Subcutaneous adipose tissue (tissue), 4 donors: ENCODE results near the gene ABCB7. TPM values are rescaled to one million over a fixed set of nuclear protein-coding genes. Genes with fewer than 3 reads are reported as not detected.

Experiments used
- CTCF ChIP-seq: fragments of 450-650 bp; IDR thresholded peaks from one replicate; pipeline ENCODE4 v1.5.1; 2016; ENCODE audit warnings: low read depth, mild to moderate bottlenecking, control low read depth, antibody characterized with exemption, moderate library complexity
- total RNA-seq, 4 donors: library from RNA; depleted of rRNA; stranded (reverse); fragments of >200 nt; gene quantifications; one replicate each; pipeline ENCODE4 v1.1.0, GENCODE V29; 2016

Gene ABCB7
- total RNA-seq, 4 donors from 2014 or later = 24.3 to 45.4 (median 32.6) TPM

- no peak for TF ChIP-seq CTCF
Observed at GRCh38 chrX:75107863-75108509, 48.1 kb downstream of the ABCB7 start.

GRCh38 chrX:75106772-75107171 is 49.3 kb downstream of the ABCB7 start:
- TF ChIP-seq CTCF = no peak

GRCh38 chrX:75096331-75096730 is 59.8 kb downstream of the ABCB7 start:
- TF ChIP-seq CTCF = no peak

GRCh38 chrX:75086731-75087195 is 69.3 kb downstream of the ABCB7 start:
- TF ChIP-seq CTCF = no peak

GRCh38 chrX:75084757-75085156 is 71.3 kb downstream of the ABCB7 start:
- no peak for TF ChIP-seq CTCF

- TF ChIP-seq CTCF = no peak
Observed at GRCh38 chrX:75076429-75076828, 79.7 kb downstream of the ABCB7 start.

GRCh38 chrX:75074475-75074874 is 81.6 kb downstream of the ABCB7 start:
- no peak for TF ChIP-seq CTCF
